A673 (cell line): Measurements from ENCODE around the gene RNU4-1. TPM values are rescaled to one million over a fixed set of nuclear protein-coding genes. Genes with fewer than 3 reads are reported as not detected.
A peak's percentile ranks its signal among the peaks of the same experiment; 100 is the strongest.

Experiments
- BruUV-seq: library from RNA; stranded (reverse); fragments of 400-500 nt; replicated peaks from 2 replicates; lab custom pipeline; 2021; lab: Mats Ljungman, UMichigan
- CTCF ChIA-PET: fragments of 300-600 bp; sonication (Branson Sonifier 250); formaldehyde crosslinking; loops from one replicate; lab custom pipeline; 2022; ENCODE audit warnings: antibody characterized with exemption; lab: Charles Lee
- POLR2A ChIA-PET: fragments of 300-600 bp; sonication (Branson Sonifier 250); formaldehyde crosslinking; loops from one replicate; lab custom pipeline; 2022; ENCODE audit warnings: antibody characterized with exemption; ENCODE audit not compliant: low non-redundant PET; lab: Charles Lee
- DNase-seq: peaks from one replicate; pipeline ENCODE4 v3.0.0-alpha.2; 2015; ENCODE audit warnings: low spot score
- H3K27ac ChIP-seq: fragments of 200-600 bp; sonication (generic); 2 replicates; pipeline ENCODE4 v1.5.1; 2016; ENCODE audit warnings: mixed run types, low read depth, mild to moderate bottlenecking, mixed read lengths, antibody characterized with exemption, low read length; ENCODE audit not compliant: poor library complexity, severe bottlenecking
- H3K27me3 ChIP-seq: fragments of 200-600 bp; sonication (generic); replicated peaks from 2 replicates; pipeline ENCODE4 v1.6.1; 2017; ENCODE audit warnings: mixed run types, low read depth, mild to moderate bottlenecking, mixed read lengths, antibody characterized with exemption, low read length; ENCODE audit not compliant: insufficient read depth, poor library complexity
- H3K36me3 ChIP-seq: fragments of 200-600 bp; sonication (generic); 2 replicates; pipeline ENCODE4 v1.6.1; 2016; ENCODE audit warnings: mixed run types, mild to moderate bottlenecking, mixed read lengths, antibody characterized with exemption, low read length; ENCODE audit not compliant: insufficient read depth, poor library complexity, severe bottlenecking
- H3K4me1 ChIP-seq: fragments of 200-600 bp; sonication (generic); 2 replicates; pipeline ENCODE4 v1.6.1; 2017; ENCODE audit warnings: mixed run types, mild to moderate bottlenecking, mixed read lengths, antibody characterized with exemption, low read length; ENCODE audit not compliant: insufficient read depth, poor library complexity, severe bottlenecking
- H3K4me3 ChIP-seq: fragments of 200-600 bp; sonication (generic); 2 replicates; pipeline ENCODE4 v1.5.1; 2016; ENCODE audit warnings: low read depth, mixed run types, mild to moderate bottlenecking, mixed read lengths, low read length; ENCODE audit not compliant: poor library complexity, severe bottlenecking
- H3K9me3 ChIP-seq: fragments of 200-600 bp; sonication (generic); 2 replicates; pipeline ENCODE4 v1.6.1; 2016; ENCODE audit warnings: mixed run types, low read depth, mild to moderate bottlenecking, mixed read lengths, antibody characterized with exemption, low read length; ENCODE audit not compliant: poor library complexity, severe bottlenecking
- CTCF ChIP-seq: fragments of 300-800, 200-600 bp; sonication (generic); conservative IDR thresholded peaks from 2 replicates; pipeline ENCODE4 v1.5.1; 2017; ENCODE audit warnings: low read depth, mild to moderate bottlenecking, antibody characterized with exemption, low read length, moderate library complexity, mixed read lengths
- EZH2 ChIP-seq: fragments of 200-600 bp; sonication (generic); IDR thresholded peaks from 2 replicates; pipeline ENCODE4 v1.6.1; 2017; ENCODE audit warnings: borderline replicate concordance, low read depth, mild to moderate bottlenecking, mixed read lengths, antibody characterized with exemption, low read length; ENCODE audit not compliant: poor library complexity, severe bottlenecking
- intact Hi-C: fragments of 100-400 bp; cut with micrococcal nuclease; formaldehyde crosslinking; loops from one replicate; pipeline ENCODE4 v1.10.0; 2022; ENCODE audit not compliant: unreplicated experiment
- total RNA-seq: library from RNA; stranded (reverse); gene quantifications from 2 replicates; pipeline ENCODE4 v1.2.3, GENCODE V29; 2021

The RNU4-1 gene
- total RNA-seq, 1 experiment from 2014 or later, result 1,130 TPM

DNA sequence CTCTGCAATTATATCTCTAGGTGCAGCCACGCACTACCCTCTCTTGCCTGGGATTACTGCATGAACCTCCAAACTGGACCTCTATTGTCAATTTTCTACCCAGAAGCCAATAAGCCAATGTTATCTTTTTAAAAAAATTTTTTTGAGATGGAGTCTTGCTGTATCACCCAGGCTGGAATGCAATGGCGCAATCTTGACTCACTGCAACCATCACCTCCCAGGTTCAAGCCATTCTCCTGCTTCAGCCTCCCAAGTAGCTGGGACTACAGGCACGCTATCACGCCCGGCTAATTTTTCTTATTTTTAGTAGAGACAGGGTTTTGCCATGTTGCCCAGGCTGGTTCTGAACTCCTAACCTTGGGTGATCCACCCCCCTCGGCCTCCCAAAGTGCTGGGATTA lies 16.3 kb downstream of the RNU4-1 start:
- intact Hi-C loops, result no loop called here
- H3K9me3 ChIP-seq, result no peaks in the 10 kb centered on the region
- H3K4me3 ChIP-seq, result no peak overlapping the region
- TF ChIP-seq CTCF, result no peak
- TF ChIP-seq EZH2, result no peak
- ChIA-PET CTCF (no interaction called here), POLR2A (no interaction called here)
- BruUV-seq, result no TSS peak
- H3K36me3 ChIP-seq, result no peaks in the 10 kb centered on the region
- H3K4me1 ChIP-seq, result peaks cover 6% of the 10 kb centered on the region
- H3K27ac ChIP-seq, result no peak overlapping the region
- no peak for DNase-seq
- H3K27me3 ChIP-seq, result no peaks in the 10 kb centered on the region

- peak; percentile 64 for DNase-seq
- Histone ChIP-seq H3K4me3 (no peak overlapping the region), H3K27me3 (no peaks in the 10 kb centered on the region), H3K4me1 (peaks cover 24% of the 10 kb centered on the region), H3K9me3 (no peaks in the 10 kb centered on the region), H3K36me3 (no peaks in the 10 kb centered on the region), H3K27ac (peak overlapping the region; percentile 53)
- ChIA-PET CTCF (interaction anchor here (0.6 to 8.5 kb wide), 3 partner anchors 23 to 39 kb away, joined by 3 to 141 read pairs (median 5); no protein-coding TSS in a partner anchor), POLR2A (interaction anchor here (0.6 to 0.9 kb wide), 2 partner anchors 24 to 48 kb away, joined by 3 read pairs; no protein-coding TSS in a partner anchor)
- intact Hi-C loops, result loop anchor here (10.0 kb wide), 1 partner anchor 153 kb away; the partner anchor contains the start of gene RAB35
- no TSS peak for BruUV-seq
- TF ChIP-seq EZH2 (no peak), CTCF (no peak)
Observed at GRCh38 chr12:120267736-120268135, 25.3 kb downstream of the RNU4-1 start.

- no TSS peak for BruUV-seq
- ChIA-PET POLR2A (no interaction called here), CTCF (interaction anchor here (0.6 to 8.5 kb wide), 8 partner anchors 9 to 359 kb away, joined by 4 to 141 read pairs (median 8); partner anchors contain the start of gene RNU4-2)
- intact Hi-C loops, result loop anchor here (1.0 to 10.0 kb wide), 2 partner anchors 38 to 152 kb away; partner anchors contain the start of gene RAB35
- Histone ChIP-seq H3K36me3 (no peaks in the 10 kb centered on the region), H3K4me1 (peaks cover 28% of the 10 kb centered on the region), H3K27ac (no peak overlapping the region), H3K9me3 (no peaks in the 10 kb centered on the region), H3K27me3 (no peaks in the 10 kb centered on the region), H3K4me3 (no peak overlapping the region)
- no peak for TF ChIP-seq EZH2
- no peak for TF ChIP-seq CTCF
- DNase-seq, result no peak
Observed at GRCh38 chr12:120266180-120266870, 26.7 kb downstream of the RNU4-1 start.
